ENCODE measurements around the gene PPP1R26.
"Not testable (repeated sequence)": the region's sequence is repeated elsewhere in the genome, so short reads cannot be mapped to it uniquely, and the experiment has no call there.

PPP1R26 gene

GRCh38 chr9:135505406-135506187 is 26.0 kb downstream of the PPP1R26 start:
- DNase-seq (ENCODE audit: low read depth) = no peak

GRCh38 chr9:135506327-135507103 is 26.9 kb downstream of the PPP1R26 start:
- DNase-seq (ENCODE audit: low read depth) = peak; percentile 77

GRCh38 chr9:135507104-135508035 is 27.8 kb downstream of the PPP1R26 start:
- DNase-seq (ENCODE audit: low read depth) = no peak

GRCh38 chr9:135508211-135508820 is 28.7 kb downstream of the PPP1R26 start:
- no peak for DNase-seq (ENCODE audit: low read depth)

DNA sequence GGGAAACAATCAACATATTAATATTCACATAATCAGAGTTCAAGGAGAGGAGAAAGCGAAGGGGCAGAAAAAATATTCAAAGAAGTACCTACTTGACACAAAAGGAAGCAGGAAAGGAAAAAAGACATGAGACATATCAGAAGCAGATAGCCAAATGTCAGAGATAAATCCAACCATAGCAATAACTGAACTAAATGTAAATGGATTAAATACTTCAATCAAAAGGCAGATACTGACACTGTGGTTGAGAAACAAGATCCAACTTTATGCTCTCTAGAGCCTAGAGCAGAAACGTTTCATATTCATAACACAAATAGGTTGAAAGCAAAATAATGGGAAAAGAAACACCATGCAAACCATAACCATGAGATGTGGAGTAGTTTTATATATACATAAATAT is 29.9 kb downstream of the PPP1R26 start:
- DNase-seq (ENCODE audit: low read depth) = no peak

DNA sequence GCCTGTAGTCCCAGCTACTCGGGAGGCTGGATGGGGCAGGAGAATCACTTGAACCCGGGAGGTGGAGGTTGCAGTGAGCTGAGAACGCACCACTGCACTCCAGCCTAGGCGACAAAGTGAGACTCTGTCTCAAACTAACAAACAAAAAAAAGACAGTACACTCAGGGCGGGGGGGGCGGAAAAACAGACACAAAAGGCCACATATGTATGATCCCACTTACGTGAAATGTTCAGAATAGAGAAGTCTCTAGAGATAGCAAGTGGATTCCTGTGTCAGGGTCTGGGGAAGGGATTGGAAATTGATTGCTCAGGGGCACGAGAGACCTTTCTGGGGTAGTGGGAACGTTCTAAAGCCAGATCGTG is 32.6 kb downstream of the PPP1R26 start:
- DNase-seq (ENCODE audit: low read depth) = no peak

DNA sequence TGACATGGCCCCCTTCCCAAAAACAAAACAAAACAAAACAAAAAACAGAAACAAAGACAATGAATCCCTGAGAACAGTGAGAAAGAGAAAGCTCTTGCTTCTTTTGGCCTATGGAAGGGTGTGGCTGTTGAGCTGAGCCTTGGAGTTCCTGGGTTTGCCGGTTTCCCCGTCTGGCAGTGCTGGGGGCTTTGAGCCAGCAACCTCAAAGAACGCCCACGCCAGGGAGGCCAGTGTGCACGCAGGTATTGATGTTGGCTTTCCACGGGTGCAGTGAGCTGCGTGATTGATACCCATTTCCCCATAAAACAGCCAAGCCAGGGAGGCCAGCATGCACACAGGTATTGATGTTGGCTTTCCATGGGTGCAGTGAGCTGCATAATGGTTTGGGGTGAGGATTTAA is 33.3 kb downstream of the PPP1R26 start:
- DNase-seq (ENCODE audit: low read depth) = no peak

DNA sequence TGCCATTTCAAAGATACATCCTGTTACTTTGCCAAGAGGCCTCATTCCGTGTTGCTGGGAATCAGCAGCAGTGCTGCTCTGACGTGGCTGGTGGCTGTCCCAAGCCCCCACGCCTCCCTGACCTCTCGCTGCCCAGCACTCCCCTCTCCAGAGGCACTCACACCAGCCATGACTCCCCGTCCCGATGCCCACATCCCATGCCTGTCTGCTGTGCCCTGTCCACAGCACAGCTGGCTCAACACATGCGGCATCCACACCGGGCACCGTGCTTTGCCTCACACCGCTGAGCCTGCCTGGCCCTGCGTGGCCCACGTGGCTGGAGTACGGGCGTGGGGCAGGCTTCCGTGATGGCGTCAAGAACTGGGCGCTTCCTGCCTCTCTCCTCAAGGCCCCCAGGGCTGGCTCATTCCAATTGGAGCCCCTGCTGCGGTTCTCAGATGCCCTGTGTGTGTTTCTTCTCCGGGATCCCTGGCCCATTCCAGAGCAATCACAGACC is 33.8 kb downstream of the PPP1R26 start:
- no peak for DNase-seq (ENCODE audit: low read depth)

- DNase-seq (ENCODE audit: low read depth) = not testable (repeated sequence)
Measured at GRCh38 chr9:135513906-135514305, 34.3 kb downstream of the PPP1R26 start.

DNA sequence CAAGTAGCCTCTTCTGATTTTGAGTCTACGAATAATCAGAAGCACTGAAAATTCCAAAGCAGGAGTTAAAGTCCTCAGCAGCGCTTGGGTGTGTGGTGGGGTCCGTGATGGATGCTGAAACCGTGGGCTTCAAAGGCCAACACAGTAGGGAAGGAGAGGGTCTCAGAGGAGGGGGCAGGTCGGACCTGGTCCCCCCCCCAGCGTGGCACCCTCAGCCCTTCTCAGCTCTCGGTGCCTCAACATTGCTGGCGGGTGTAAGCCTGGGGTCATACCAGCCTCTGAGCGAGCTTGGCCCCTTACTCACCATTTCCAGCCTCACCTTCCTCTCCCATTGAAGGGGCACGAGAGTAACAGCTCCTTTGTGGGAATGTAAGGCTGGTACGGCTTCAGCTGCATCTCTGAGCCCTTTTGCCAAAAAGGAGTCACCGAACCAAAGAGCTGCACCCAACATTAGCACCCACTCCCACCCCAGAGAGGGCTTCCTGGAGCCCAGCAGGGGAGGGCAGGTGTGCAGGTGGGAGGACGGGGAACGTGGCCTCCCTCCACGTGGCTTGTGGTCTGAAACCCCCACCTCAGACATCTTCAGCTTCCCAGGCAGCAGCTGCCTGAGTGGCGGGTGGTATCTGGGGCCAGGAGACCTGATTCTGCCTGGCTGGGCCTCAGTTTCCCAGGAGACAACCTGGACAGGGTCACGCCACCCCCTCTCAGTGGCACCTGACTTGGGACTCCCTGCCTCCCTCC is 34.9 kb downstream of the PPP1R26 start:
- no peak for DNase-seq (ENCODE audit: low read depth)

DNA sequence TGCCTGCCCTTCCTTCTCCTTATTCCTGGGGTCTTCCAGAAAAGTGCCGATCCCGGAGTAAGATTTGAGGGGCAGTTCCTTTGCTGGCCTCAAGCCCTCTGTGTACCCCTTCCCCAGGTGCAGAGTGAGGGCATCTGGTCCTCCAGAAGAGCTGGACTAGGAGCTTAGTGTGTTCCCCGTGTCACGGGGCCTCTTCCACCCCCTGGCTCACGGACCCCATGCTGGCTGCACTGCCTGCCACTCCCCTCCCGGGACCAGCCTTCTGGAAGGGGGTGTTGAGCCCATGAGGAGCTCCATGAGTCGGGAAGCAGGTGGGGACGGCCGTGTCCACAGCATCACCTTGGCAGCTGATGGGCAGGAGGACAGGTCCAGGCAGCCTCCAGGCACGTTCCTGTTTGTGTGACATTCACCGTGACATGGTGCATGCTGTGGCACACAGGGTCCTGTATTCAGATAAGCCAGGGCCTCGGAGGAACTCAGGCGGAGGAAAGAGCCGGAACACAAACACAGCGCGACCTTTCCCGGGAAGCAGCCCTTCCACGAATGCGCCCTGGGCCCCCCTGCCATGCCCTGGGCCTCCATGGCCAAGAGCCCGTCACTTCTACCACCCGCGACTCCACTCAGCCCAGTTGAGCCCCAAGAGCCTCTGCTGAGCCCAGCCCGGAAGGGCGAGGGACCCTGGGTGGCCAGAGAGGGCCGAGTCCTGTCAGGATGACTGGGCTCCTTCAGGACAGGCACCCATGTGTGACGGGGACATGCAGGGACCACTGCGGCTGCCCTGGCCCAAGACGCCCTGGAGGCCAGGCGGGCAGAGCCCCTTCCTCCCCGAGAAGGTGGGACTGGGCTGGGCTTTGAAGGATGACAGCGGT is 35.7 kb downstream of the PPP1R26 start:
- no peak for DNase-seq (ENCODE audit: low read depth)

GRCh38 chr9:135516132-135516860 is 36.7 kb downstream of the PPP1R26 start:
- DNase-seq (ENCODE audit: low read depth) = no peak

GRCh38 chr9:135517407-135517822 is 37.8 kb downstream of the PPP1R26 start:
- no peak for DNase-seq (ENCODE audit: low read depth)

- DNase-seq (ENCODE audit: low read depth) = no peak
Measured at GRCh38 chr9:135519179-135519971, 39.8 kb downstream of the PPP1R26 start.

- DNase-seq (ENCODE audit: low read depth) = no peak
Measured at GRCh38 chr9:135520916-135521607, 41.5 kb downstream of the PPP1R26 start, which contains the start of gene LCN1. Gene LCN1 (plus strand): TSS chr9:135521440. CDS start chr9:135521498, 58 bp downstream.

DNA sequence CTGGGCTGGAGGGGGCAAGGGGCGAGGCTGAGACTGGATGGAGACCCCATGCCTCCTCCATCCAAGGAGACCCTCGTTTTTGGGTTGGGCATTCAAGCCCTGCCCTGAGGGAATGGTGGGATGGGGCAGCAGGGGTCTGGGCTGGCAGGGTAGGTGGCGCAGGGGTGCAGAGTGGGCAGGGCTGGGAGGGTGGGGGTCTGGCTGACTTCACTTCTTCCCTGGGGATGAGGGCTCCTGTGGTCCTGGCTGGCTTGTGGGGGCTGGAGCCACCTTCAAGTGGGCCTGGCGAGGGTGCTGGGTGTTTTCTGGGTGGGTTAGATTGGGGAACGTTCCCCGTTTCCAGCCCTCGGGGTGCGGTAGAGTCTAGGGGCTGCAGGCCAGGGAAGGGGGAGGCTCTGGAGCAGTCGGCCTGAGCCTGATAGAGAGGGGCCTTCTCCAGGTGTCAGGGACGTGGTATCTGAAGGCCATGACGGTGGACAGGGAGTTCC is 42.1 kb downstream of the PPP1R26 start:
- no peak for DNase-seq (ENCODE audit: low read depth)

- no peak for DNase-seq (ENCODE audit: low read depth)
Measured at GRCh38 chr9:135522137-135522877, 42.7 kb downstream of the PPP1R26 start.
